Activated CD8-positive, alpha-beta T cell treated with anti-CD3 and anti-CD28 coated beads for 36 hours (primary cell): ENCODE results near the gene PPP4R4. TPM values are rescaled to one million over a fixed set of nuclear protein-coding genes. Genes with fewer than 3 reads are reported as not detected.
"Not testable (repeated sequence)": the region's sequence is repeated elsewhere in the genome, so short reads cannot be mapped to it uniquely, and the experiment has no call there.

Experiments used
- ATAC-seq: fragments of 200-7000 bp; cut with Tn5 transposase; one replicate; pipeline ENCODE4 v1.10.0; 2021; ENCODE audit warnings: mild to moderate bottlenecking, moderate library complexity
- CTCF ChIA-PET: fragments of 350-600 bp; sonication (Branson Sonifier 250); formaldehyde crosslinking; loops from one replicate; lab custom pipeline; 2021; ENCODE audit warnings: antibody characterized with exemption; lab: Charles Lee
- POLR2A ChIA-PET: fragments of 350-600 bp; sonication (Branson Sonifier 250); formaldehyde crosslinking; loops from one replicate; lab custom pipeline; 2021; ENCODE audit warnings: antibody characterized with exemption; lab: Charles Lee
- DNase-seq: peaks from one replicate; pipeline ENCODE4 v3.0.0-alpha.2; 2020
- H3K27ac Mint-ChIP-seq: one replicate; pipeline ENCODE4 v1.8.0; 2021; ENCODE audit warnings: mild to moderate bottlenecking, mixed read lengths
- H3K27me3 Mint-ChIP-seq: one replicate; pipeline ENCODE4 v1.8.0; 2021; ENCODE audit warnings: mixed read lengths
- H3K36me3 Mint-ChIP-seq: one replicate; pipeline ENCODE4 v1.8.0; 2021; ENCODE audit warnings: low read depth, mixed read lengths
- H3K4me1 Mint-ChIP-seq: one replicate; pipeline ENCODE4 v1.8.0; 2021; ENCODE audit warnings: low read depth, mixed read lengths
- H3K4me3 Mint-ChIP-seq: one replicate; pipeline ENCODE4 v1.8.0; 2021; ENCODE audit warnings: mild to moderate bottlenecking, moderate library complexity, mixed read lengths
- H3K9me3 Mint-ChIP-seq: one replicate; pipeline ENCODE4 v1.8.0; 2021; ENCODE audit warnings: mixed read lengths
- intact Hi-C: fragments of 100-400 bp; cut with micrococcal nuclease; formaldehyde crosslinking; loops from one replicate; pipeline ENCODE4 v1.10.0; 2022
- total RNA-seq, 2 experiments: library from RNA; stranded (reverse); gene quantifications; one replicate each; pipeline ENCODE4 v1.2.3, GENCODE V29; 2021
- TF ChIP-seq, protein P1 (sequence below): fragments of 200-600 bp; IDR thresholded peaks from one replicate; pipeline ENCODE4 v1.8.0; 2022; ENCODE audit warnings: antibody characterized with exemption, mild to moderate bottlenecking

PPP4R4 gene
- total RNA-seq, 2 experiments from 2014 or later: 0.63 to 1.2 TPM

DNA sequence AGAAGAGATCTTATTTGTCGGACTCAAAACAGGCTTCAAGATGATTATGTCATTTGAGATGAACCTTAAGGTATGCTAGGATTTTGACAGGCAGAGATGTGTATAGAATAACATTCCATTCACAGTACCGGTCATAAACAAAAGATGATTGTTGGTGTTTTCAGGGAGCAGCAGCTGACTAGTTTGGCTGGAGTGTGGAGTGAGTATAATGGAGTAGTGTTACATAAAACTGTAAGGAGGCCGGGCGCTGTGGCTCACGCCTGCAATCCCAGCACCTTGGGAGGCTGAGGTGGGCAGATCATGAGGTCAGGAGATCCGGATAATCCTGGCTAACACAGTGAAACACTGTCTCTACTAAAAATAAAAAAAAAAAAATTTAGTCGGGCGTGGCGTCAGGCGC, 95.0 kb downstream of the PPP4R4 start:
- DNase-seq (no peak), ATAC-seq (no peak)
- no peak overlapping the region for H3K27ac Mint-ChIP-seq
- no peaks in the 10 kb centered on the region for H3K36me3 Mint-ChIP-seq
- ChIA-PET POLR2A (no interaction called here), CTCF (no interaction called here)
- H3K9me3 Mint-ChIP-seq: no peaks in the 10 kb centered on the region
- TF ChIP-seq, protein P1, sequence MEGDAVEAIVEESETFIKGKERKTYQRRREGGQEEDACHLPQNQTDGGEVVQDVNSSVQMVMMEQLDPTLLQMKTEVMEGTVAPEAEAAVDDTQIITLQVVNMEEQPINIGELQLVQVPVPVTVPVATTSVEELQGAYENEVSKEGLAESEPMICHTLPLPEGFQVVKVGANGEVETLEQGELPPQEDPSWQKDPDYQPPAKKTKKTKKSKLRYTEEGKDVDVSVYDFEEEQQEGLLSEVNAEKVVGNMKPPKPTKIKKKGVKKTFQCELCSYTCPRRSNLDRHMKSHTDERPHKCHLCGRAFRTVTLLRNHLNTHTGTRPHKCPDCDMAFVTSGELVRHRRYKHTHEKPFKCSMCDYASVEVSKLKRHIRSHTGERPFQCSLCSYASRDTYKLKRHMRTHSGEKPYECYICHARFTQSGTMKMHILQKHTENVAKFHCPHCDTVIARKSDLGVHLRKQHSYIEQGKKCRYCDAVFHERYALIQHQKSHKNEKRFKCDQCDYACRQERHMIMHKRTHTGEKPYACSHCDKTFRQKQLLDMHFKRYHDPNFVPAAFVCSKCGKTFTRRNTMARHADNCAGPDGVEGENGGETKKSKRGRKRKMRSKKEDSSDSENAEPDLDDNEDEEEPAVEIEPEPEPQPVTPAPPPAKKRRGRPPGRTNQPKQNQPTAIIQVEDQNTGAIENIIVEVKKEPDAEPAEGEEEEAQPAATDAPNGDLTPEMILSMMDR: no peak
- H3K4me1 Mint-ChIP-seq: no peaks in the 10 kb centered on the region
- H3K27me3 Mint-ChIP-seq: peaks cover 18% of the 10 kb centered on the region
- intact Hi-C loops: no loop called here
- no peak overlapping the region for H3K4me3 Mint-ChIP-seq

DNA sequence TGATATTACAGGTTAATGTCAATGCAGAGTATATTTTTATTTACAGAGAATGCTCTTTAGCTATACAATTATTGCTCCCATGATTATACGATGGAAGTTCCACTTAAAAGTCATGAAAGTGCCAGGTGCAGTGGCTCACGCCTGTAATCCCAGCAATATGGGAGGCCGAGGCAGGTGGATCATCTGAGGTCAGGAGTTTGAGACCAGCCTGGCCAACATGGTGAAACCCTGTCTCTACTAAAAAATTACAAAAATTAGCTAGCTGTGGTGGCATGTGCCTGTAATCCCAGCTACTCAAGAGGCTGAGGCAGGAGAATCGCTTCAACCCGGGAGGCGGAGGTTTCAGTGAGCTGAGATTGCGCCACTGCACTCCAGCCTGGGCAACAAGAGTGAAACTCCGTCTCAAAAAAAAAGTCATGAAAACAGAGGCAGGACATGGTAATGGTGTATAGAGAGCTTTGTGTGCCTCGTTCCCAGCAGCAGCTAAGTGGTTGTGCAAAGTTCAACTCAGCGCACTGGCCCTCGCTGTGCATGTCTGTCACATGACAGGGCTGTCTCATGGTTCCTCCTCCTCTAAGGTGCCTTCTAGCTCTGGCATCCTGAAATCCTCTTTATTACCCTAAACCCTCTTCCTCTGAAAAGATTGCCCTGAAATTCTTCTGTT, 102.9 kb downstream of the PPP4R4 start:
- H3K27ac Mint-ChIP-seq, H3K4me3 Mint-ChIP-seq, ATAC-seq, intact Hi-C loops, POLR2A ChIA-PET, H3K9me3 Mint-ChIP-seq, DNase-seq, CTCF ChIA-PET, H3K4me1 Mint-ChIP-seq, H3K36me3 Mint-ChIP-seq: not testable (repeated sequence)
- peaks cover 11% of the 10 kb centered on the region for H3K27me3 Mint-ChIP-seq

DNA sequence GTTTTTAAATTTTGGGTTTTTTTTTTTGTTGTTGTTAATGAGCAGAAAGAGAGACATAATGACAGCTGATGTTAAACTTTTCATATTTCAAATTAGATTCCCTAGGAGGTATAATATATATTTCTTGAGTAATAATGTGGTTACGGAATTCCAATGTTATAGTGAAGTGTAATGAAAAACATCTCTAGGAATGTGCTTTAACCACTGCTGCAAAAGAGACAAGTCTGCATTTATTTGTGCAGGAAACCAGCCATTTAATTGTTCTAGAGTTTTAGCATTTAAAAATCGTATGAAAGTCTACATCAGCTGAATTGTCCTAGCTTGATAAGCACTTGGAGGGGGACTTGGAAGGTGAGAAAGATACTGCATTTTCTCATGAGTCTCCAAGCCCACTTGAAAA, 104.6 kb downstream of the PPP4R4 start:
- Mint-ChIP-seq H3K27ac (no peak overlapping the region), H3K9me3 (no peaks in the 10 kb centered on the region), H3K4me3 (no peak overlapping the region), H3K36me3 (no peaks in the 10 kb centered on the region), H3K4me1 (no peaks in the 10 kb centered on the region), H3K27me3 (peaks cover 5% of the 10 kb centered on the region)
- ChIA-PET CTCF (interaction anchor here (0.8 kb wide), 1 partner anchor 242 kb away, joined by 4 read pairs; no protein-coding TSS in a partner anchor), POLR2A (no interaction called here)
- ATAC-seq: no peak
- intact Hi-C loops: no loop called here
- no peak for DNase-seq
- TF ChIP-seq, protein P1: no peak

DNA sequence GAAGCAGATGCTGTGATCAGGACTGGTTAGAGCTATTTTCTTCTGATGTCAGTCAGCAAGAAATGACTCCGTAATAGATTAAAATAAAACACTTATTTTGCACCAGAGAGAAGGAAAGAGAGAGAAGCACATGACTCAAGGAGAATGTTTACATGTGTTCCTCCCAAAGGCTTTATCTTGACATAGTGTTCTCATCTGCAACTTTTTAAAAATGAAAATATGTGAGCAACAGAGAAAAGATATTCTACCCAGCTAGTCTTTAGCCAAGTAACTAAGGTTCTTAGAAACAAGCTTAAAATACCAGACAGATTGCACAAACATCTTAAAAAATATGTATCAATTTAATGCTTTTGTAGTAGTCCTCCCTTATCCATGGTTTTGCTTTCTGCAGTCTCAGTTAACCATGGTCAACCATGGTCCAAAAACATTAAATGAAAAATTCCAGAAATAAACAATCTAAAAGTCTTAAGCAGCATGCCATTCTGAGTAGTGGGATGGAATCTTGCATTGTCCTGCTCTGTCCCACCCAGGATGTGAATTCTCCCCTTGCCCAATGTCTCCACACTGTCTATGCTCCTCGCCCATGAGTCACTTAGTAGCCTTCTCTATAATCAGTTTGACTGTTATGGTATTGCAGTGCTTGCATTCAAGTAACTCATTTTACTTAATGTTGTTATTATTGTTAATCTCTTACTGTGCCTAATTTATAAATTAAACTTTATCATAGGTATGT, 109.0 kb downstream of the PPP4R4 start:
- intact Hi-C loops: no loop called here
- DNase-seq (no peak), ATAC-seq (no peak)
- Mint-ChIP-seq H3K27ac (no peak overlapping the region), H3K27me3 (peaks cover 15% of the 10 kb centered on the region), H3K4me3 (no peak overlapping the region), H3K9me3 (no peaks in the 10 kb centered on the region), H3K4me1 (no peaks in the 10 kb centered on the region), H3K36me3 (no peaks in the 10 kb centered on the region)
- TF ChIP-seq, protein P1: no peak
- CTCF ChIA-PET: no interaction called here
- POLR2A ChIA-PET: interaction anchor here (0.6 kb wide), 1 partner anchor 217 kb away, joined by 3 read pairs; no protein-coding TSS in a partner anchor

DNA sequence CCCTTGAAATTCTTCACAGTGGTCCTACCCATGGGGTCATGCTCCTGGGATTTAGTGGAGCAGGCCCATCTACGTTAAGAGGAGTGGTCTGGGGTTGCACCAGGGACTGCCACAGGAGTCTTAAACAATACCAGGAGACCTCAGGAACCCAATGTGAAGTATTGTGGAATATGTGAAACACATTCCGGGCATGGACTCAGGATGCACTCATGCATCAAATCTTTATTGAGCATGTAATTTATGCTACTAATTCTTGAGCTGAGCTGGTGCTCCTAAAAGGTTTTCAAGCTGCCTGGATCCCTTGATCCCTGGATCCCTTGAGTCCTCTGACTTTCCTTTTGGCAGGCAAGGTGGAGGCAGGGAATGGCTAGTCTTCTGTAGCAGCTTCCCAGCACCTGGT, 110.1 kb downstream of the PPP4R4 start:
- Mint-ChIP-seq H3K27me3 (peaks cover 15% of the 10 kb centered on the region), H3K4me3 (no peak overlapping the region), H3K36me3 (no peaks in the 10 kb centered on the region), H3K4me1 (no peaks in the 10 kb centered on the region), H3K9me3 (no peaks in the 10 kb centered on the region), H3K27ac (no peak overlapping the region)
- TF ChIP-seq, protein P1: no peak
- intact Hi-C loops: no loop called here
- ChIA-PET CTCF (no interaction called here), POLR2A (no interaction called here)
- DNase-seq: no peak
- ATAC-seq: no peak
